Mesothelial cell of epicardium (in vitro differentiated cells): ENCODE measurements around the gene DACT2. TPM values are rescaled to one million over a fixed set of nuclear protein-coding genes. Genes with fewer than 3 reads are reported as not detected.

Experiments
- DNase-seq, 2 experiments: peaks; one replicate each; pipeline ENCODE4 v3.0.0; 2021; ENCODE audit warnings: low spot score in 2 of 2; ENCODE audit not compliant: unreplicated experiment in 2 of 2
- H3K27ac Mint-ChIP-seq: 2 replicates; pipeline ENCODE4 v1.8.0; 2021; ENCODE audit warnings: mixed read lengths
- H3K27me3 Mint-ChIP-seq: 2 replicates; pipeline ENCODE4 v1.8.0; 2021; ENCODE audit warnings: low read depth, mixed read lengths
- H3K36me3 Mint-ChIP-seq: 2 replicates; pipeline ENCODE4 v1.8.0; 2021; ENCODE audit warnings: mixed read lengths
- H3K4me1 Mint-ChIP-seq: 2 replicates; pipeline ENCODE4 v1.8.0; 2021; ENCODE audit warnings: mixed read lengths
- H3K4me3 Mint-ChIP-seq: 2 replicates; pipeline ENCODE4 v1.8.0; 2021; ENCODE audit warnings: mild to moderate bottlenecking, moderate library complexity, mixed read lengths
- H3K9me3 Mint-ChIP-seq: 2 replicates; pipeline ENCODE4 v1.8.0; 2021; ENCODE audit warnings: mixed read lengths
- total RNA-seq: library from RNA; stranded (reverse); gene quantifications from 3 replicates; pipeline ENCODE4 v1.2.1, GENCODE V29; 2021
- TF ChIP-seq, protein P1 (sequence below): fragments of 200-600 bp; sonication (generic); IDR thresholded peaks from one replicate; pipeline ENCODE4 v1.5.0; 2021; ENCODE audit warnings: antibody characterized with exemption; ENCODE audit not compliant: unreplicated experiment

The DACT2 gene
- total RNA-seq, 1 donor from 2014 or later: 7.4 TPM

DNA sequence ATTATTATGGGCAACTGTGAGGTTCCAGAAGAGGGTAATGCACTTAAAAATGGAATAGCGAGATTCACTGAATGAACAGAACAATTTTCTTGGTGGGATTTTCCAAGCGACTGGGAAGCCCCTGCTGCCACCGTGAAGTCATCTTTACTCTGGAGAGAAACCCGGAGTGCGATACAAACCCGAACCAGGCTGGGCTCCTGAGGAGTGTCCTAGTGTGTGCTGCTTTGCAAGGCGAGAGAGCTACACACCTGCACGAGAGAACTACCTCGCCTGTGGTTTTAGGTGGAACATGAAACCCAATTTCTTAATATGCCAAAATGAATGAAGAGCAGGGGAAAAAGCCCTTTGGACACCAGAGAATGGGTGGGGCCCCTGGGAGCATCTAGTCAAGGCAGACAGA is 33.5 kb upstream of the DACT2 start:
- H3K27ac Mint-ChIP-seq: no peak overlapping the region
- H3K9me3 Mint-ChIP-seq: peaks cover 13% of the 10 kb centered on the region
- peaks cover 9% of the 10 kb centered on the region for H3K27me3 Mint-ChIP-seq
- no peaks in the 10 kb centered on the region for H3K36me3 Mint-ChIP-seq
- no peak for DNase-seq
- no peak overlapping the region for H3K4me3 Mint-ChIP-seq
- H3K4me1 Mint-ChIP-seq: peaks cover 7% of the 10 kb centered on the region
- TF ChIP-seq, protein P1, sequence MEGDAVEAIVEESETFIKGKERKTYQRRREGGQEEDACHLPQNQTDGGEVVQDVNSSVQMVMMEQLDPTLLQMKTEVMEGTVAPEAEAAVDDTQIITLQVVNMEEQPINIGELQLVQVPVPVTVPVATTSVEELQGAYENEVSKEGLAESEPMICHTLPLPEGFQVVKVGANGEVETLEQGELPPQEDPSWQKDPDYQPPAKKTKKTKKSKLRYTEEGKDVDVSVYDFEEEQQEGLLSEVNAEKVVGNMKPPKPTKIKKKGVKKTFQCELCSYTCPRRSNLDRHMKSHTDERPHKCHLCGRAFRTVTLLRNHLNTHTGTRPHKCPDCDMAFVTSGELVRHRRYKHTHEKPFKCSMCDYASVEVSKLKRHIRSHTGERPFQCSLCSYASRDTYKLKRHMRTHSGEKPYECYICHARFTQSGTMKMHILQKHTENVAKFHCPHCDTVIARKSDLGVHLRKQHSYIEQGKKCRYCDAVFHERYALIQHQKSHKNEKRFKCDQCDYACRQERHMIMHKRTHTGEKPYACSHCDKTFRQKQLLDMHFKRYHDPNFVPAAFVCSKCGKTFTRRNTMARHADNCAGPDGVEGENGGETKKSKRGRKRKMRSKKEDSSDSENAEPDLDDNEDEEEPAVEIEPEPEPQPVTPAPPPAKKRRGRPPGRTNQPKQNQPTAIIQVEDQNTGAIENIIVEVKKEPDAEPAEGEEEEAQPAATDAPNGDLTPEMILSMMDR: no peak

DNA sequence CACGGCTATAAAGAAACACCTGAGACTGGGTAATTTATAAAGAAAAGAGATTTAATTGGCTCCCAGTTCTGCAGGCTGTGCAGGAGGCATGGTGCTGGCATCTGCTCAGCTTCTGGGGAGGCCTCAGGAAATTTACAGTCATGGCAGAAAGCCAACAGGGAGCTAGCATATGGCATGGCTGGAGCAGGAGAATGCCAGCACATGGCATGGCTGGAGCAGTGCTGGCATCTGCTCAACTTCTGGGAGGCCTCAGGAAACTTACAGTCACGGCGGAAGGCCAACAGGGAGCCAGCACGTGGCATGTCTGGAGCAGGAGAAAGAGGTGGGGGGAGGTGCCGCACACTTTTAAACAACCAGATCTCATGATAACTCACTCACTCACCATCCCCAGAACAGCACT is 32.5 kb upstream of the DACT2 start:
- DNase-seq: no peak
- H3K27ac Mint-ChIP-seq: no peak overlapping the region
- peaks cover 13% of the 10 kb centered on the region for H3K9me3 Mint-ChIP-seq
- H3K4me1 Mint-ChIP-seq: peaks cover 7% of the 10 kb centered on the region
- TF ChIP-seq, protein P1: no peak
- H3K36me3 Mint-ChIP-seq: no peaks in the 10 kb centered on the region
- no peak overlapping the region for H3K4me3 Mint-ChIP-seq
- peaks cover 14% of the 10 kb centered on the region for H3K27me3 Mint-ChIP-seq

DNA sequence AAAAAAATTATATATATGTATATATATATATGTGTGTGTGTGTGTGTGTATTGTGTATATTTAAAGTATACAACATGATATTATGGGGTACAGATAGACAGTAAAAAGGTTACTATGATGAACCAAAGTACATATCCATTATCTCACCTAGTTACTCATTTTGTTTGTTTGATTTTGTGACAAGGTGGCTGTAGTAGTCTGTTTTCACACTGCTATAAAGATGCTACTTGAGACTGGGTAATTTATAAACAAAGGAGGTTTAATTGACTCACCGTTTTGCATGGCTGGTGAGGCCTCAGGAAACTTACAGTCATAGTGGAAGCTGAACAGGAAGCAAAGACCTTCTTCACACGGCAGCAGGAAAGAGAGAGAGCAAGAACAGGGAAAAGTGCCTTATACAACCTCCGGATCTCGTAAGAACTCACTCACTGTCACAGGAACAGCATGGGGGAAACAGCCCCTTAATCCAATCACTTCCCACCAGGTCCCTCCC is 30.2 kb upstream of the DACT2 start:
- H3K4me3 Mint-ChIP-seq: no peak overlapping the region
- H3K4me1 Mint-ChIP-seq: peaks cover 15% of the 10 kb centered on the region
- H3K9me3 Mint-ChIP-seq: peaks cover 13% of the 10 kb centered on the region
- DNase-seq: no peak
- no peak overlapping the region for H3K27ac Mint-ChIP-seq
- TF ChIP-seq, protein P1: no peak
- H3K36me3 Mint-ChIP-seq: no peaks in the 10 kb centered on the region
- H3K27me3 Mint-ChIP-seq: peaks cover 29% of the 10 kb centered on the region

DNA sequence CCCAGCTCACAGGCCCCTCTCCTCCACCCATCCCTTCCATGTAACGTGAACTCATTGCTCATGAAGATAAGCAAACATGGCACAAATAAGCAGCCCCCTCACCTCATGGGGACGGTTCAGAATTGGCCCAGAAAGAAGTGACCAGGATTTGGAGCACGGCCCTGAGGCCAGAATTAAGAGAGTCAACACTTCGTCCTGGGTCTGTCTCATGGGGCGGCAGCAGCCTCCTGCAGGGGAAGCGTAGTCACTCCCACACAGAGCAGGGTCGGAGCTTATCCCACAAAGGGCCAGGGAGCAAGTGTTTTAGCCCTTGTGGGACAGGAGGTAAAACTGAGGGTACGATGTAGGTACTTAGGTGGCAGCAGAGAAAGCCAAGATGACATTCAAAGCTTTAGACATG is 28.6 kb upstream of the DACT2 start:
- H3K36me3 Mint-ChIP-seq: no peaks in the 10 kb centered on the region
- H3K4me1 Mint-ChIP-seq: peaks cover 21% of the 10 kb centered on the region
- H3K4me3 Mint-ChIP-seq: no peak overlapping the region
- no peak for DNase-seq
- TF ChIP-seq, protein P1: no peak
- H3K9me3 Mint-ChIP-seq: peaks cover 13% of the 10 kb centered on the region
- peaks cover 45% of the 10 kb centered on the region for H3K27me3 Mint-ChIP-seq
- no peak overlapping the region for H3K27ac Mint-ChIP-seq

DNA sequence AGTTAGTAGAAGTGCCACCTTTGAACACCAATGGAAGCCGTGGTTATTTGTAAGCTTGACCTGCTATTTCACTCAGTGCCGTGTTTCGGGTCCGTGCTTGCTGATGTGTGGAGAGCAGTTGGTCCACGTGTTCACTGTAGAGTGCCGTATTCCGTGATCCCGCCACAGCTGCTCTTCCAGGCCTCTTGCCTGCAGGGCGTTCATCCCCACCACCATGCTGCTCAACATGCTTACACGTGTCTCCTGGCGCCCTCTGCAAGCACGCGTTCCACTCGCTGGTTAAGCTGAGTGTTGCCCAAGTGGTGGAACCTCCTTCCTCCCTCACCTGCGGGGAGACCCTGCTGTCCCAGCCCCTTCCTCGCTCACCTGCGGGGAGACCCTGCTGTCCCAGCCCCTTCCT is 28.0 kb upstream of the DACT2 start:
- peaks cover 50% of the 10 kb centered on the region for H3K27me3 Mint-ChIP-seq
- TF ChIP-seq, protein P1: no peak
- H3K4me3 Mint-ChIP-seq: no peak overlapping the region
- peaks cover 13% of the 10 kb centered on the region for H3K9me3 Mint-ChIP-seq
- no peaks in the 10 kb centered on the region for H3K36me3 Mint-ChIP-seq
- H3K4me1 Mint-ChIP-seq: peaks cover 26% of the 10 kb centered on the region
- no peak overlapping the region for H3K27ac Mint-ChIP-seq
- DNase-seq: no peak

DNA sequence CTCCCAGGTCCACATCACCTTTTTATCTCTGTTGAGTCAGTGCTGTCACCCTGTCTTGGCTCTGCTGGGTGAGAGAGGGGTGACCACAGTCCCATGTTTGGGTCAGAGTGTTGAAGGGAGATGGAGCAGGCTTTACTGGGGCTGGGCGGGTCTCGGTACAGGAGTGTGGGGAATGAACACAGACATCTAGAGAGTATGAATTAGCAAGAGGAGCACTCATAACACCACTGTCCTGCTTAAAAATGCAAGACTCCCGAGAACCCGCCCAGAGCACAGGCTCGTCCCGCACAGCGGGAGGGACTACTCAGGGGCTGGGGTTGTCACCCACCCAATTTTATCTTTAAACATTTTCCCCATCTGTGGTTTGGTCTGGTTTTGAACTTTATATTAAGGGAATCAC is 27.5 kb upstream of the DACT2 start:
- H3K4me3 Mint-ChIP-seq: no peak overlapping the region
- TF ChIP-seq, protein P1: no peak

More for the DNA sequence above, 27.5 kb upstream of the DACT2 start:
- DNase-seq: no peak
- H3K27me3 Mint-ChIP-seq: peaks cover 55% of the 10 kb centered on the region
- peaks cover 29% of the 10 kb centered on the region for H3K4me1 Mint-ChIP-seq
- peaks cover 13% of the 10 kb centered on the region for H3K9me3 Mint-ChIP-seq
- H3K36me3 Mint-ChIP-seq: no peaks in the 10 kb centered on the region
- no peak overlapping the region for H3K27ac Mint-ChIP-seq
